NK-92 (cell line): Measurements from ENCODE around the gene KIF24.
"Not testable (repeated sequence)": the region's sequence is repeated elsewhere in the genome, so short reads cannot be mapped to it uniquely, and the experiment has no call there.

ENCODE experiments used
- DNase-seq: peaks from one replicate; lab custom pipeline; 2025; ENCODE audit not compliant: unreplicated experiment; lab: John Stamatoyannopoulos, UW

The KIF24 gene

DNA sequence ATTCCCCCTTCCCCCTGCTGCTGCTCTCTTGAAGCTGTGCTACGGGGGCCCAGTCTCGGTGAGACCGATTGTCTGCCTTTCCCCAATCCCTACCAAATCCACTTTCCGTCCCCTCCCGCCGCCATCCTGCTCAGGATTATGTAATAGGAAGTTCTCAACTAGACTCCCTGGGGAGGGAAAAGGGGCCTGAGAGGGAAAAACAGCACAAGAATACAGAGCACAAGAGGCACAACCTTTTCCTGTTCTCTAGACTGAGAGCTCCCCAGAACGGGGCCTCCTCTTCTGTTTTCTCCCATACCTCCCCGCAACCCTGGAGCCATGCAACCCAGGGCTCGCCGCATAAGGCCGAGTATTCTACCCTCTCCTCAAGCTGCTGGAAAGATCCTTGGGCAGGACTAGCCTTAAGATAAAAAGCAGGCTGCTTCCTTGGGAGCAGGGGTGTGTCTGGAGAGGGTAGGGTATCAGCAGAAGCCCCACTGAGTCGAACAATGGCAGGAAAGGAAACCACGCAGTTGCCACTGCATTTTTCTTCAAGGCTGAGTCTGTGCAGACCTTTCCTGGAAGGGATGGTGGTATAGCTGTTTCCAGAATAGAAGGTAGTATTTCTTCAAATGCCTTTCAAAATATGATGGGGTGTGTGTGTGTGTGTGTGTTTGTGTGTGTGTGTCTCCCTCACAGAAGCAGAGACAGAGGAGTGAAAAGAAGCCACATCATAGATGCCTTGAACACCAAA, 34.7 kb upstream of the KIF24 start:
- no peak for DNase-seq

DNA sequence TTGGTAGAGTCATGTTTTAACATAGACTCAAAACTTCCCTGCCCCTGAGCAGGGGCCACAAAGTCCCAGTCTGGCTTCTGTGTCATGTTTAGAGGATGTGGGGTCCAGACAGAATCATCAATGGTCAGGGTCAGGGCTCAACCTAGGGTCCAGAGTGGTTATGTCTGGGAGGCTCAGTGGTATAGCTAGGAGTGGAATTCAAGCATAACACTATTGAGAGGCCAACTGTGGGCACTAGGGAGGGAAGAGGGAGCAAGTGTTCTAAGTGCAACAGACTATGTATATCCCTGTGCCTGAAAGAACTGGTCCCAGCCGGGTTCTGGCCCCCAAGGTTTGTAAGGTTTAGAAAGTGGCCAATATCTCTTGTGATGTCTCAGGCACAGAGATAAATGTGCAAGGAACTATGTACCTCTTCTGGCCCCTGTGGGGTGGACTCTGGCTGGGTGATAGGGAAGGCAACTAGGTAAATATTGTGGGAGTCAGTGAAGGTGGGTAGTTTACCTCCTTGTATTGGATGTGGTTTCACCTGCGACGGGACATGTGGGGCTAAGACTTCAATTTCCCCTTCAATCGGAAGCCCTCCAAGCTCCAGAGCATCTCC, 33.6 kb upstream of the KIF24 start:
- no peak for DNase-seq

DNA sequence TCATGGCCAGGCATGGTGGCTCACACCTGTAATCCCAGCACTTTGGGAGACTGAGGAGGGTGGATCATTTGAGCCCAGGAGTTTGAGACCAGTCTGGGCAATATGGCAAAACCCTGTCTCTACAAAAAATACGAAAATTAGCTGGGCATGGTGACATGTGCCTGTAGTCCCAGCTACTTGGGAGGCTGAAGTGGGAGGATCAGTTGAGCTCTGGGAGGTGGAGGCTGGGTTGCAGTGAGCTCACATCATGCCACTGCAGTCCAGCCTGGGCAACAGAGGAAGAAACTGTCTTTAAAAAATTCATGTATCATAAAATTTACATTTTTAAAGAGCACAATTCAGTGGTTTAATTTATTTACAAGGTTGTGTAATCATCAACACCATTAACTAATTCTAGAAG, 23.9 kb upstream of the KIF24 start:
- not testable (repeated sequence) for DNase-seq

DNA sequence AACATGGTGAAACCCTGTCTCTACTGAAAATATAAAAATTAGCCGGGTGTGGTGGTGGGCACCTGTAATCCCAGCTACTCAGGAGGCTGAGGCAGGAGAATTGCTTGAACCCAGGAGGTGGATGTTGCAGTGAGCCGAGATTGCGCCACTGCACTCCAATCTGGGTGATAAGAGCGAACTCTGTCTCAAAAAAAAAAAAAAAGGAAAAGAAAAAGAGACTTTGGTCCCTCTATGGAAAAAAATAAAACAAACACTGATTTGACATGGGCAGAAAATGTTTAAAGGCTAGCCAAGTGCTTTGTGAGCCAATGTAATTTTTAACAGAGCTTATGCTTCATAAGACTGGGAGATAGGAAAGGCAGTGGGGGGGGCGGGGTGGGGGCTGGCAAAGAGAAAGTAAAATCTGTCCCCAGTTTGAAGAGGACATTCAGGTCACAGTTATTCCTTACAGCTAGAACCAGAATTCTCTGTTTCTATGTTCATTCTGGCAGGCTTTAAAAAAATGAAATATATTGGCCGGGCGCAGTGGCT, 23.1 kb upstream of the KIF24 start:
- DNase-seq = not testable (repeated sequence)

DNA sequence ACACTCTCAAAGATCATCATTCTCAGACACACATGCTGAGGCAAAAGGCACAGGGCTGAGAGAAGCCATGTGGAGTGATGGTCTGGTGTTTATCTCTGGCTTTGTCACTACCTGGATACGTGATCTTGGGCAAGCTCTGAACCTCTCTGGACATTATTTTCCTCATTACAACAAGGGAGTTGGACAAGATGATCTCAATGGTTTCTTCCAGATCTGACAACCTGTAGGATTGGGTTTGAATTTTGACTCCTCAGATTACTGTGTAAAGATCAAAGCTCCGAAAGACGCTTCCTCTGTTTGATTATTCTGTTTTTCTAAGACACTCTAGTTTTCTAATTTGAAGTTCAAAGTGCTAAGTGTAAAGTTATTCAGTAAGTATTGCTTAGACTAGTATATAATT, 20.3 kb upstream of the KIF24 start:
- DNase-seq = no peak

DNA sequence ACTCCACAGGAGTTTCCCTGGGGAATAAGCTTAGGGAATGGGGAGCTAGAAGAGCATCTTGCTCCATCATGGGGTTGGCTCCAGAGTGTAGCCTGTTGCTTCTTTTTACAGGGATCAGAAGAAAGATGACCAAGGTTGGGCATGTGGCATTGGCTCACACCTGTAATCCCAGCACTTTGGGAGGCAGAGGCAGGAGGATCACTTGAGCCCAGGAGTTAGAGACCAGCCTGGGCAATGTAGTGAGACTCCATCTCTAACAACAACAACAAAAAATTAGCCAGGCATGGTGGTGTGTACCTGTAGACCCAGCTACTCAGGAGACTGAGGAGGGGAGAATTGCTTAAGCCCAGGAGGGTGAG, 18.7 kb upstream of the KIF24 start:
- no peak for DNase-seq

DNA sequence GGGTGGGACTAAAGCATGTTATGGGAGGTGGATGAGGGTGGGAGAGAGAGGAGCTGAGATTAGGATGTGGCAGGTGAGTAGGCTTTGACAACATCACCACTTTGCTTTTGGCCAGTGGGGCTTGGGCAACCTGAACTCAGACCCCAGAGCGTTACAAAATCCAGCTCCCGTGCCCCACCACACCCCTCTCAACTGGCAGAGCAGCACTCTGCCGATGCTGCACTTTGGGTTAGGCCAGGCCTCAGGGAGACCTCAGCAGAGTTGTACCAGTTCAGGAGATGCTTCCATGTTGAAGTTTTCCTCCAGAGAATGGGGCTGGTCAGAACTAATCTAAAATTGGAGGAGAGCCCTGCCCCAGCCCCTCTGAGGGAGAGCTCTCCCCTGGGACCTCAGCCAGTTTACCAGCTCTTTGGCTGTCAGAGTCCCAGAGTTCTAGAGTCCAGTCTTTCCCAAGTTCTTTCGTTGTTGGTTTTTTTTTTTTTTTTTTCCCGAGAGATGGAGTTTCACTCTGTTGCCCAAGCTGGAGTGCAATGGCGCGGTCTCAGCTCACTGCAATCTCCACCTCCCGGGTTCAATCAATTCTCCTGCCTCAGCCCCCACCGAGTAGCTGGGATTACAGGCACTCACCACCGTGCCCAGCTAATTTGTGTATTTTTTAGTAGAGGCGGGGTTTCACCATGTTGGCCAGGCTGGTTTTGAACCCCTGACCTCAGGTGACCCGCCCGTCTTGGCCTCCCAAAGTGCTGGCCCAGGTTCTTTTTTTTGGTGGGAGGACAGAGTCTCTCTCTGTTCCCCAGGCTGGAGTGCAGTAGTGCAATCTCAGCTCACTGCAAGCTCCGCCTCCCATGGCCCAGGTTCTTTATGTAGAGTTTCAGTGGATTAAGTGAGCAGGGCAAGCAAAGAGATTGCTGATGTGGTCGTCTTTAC, 18.1 kb upstream of the KIF24 start:
- no peak for DNase-seq

DNA sequence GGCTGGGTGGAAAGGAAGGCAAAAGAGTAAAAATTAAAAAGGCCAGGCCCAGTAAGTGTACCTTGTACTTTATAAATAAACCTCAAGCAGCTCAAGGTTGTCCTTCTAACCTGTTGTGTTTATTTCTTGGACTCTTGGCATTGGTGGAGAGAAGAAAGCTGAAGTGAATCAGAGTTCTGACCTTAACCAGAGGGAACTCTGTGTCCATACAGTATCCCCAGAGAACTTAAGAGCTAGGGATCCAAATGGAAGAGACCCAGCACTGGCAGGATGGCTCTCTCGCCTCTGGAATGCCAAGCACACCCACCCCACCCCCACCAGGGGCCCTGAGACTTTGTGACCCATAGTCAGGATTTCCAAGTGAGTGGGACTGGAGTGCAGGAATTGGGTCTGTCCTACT, 14.5 kb upstream of the KIF24 start:
- no peak for DNase-seq

DNA sequence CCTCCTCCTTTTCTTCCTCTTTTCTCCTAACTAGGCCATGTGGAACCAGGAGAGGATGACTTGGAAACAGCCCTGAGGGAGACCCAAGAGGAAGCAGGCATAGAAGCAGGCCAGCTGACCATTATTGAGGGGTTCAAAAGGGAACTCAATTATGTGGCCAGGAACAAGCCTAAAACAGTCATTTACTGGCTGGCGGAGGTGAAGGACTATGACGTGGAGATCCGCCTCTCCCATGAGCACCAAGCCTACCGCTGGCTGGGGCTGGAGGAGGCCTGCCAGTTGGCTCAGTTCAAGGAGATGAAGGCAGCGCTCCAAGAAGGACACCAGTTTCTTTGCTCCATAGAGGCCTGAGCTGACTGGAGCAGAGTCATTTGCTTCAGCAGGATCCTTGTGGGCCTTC, 14.0 kb upstream of the KIF24 start:
- DNase-seq = no peak

DNA sequence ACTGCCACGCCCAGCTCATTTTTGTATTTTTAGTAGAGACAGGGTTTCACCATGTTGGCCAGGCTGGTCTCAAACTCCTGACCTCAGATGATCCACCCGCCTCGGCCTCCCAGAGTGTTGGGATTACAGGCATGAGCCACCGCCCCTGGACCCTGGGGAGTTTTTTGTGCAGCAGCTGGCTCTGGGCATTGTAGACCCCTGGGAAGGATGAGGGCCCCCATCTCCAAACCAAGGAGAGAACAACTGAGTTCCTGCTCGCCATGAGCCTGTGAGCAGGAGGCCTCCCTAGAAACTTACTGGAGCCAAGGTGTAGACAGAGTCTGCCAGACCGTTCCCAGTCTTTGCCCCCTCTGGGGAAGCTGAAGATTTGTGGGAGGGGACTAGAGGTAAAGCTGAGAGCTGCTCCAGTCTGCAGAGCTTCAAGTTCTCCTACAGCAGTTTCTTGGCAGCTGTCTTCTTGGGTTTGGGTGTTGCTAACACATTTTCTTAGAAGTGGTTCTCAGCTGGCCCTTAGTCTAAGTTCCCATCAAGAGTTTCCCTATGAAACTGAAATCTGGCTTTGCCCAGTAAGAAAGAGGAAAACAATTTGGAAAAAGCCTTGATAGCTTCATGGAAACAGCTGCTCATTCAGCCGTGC, 12.7 kb upstream of the KIF24 start:
- no peak for DNase-seq

DNA sequence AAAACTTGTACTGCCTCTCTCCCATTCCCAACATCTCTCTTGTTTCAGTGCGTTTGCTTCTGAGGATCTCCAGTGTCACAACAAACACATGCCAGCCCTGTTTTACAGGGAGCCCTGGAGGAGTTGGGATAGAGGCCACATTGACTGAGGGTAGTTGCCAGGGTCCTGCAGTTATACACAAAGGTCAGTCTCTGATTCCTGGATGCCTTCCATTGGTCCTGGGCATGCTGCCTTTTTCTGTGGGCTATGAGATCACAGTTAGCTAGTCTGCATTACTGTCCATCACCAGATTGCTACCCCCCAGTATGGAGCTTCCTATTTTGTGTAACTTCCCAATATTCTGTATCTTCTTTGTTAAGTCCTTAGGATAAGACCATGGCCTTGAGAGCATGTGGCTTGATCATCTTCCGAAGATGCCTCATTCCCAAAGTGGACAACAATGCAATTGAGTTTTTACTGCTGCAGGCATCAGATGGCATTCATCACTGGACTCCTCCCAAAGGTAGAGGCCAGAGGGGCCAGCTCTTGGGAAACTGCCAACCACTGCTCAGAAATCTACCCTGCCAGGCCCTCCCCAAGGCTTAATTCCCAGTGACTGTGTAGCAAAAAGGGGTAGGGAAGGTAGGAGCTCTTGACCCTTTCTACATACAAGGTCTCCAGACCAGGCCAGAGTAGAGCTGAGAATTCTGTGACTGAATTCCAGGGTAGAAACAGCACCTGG, 9.8 kb upstream of the KIF24 start:
- no peak for DNase-seq

DNA sequence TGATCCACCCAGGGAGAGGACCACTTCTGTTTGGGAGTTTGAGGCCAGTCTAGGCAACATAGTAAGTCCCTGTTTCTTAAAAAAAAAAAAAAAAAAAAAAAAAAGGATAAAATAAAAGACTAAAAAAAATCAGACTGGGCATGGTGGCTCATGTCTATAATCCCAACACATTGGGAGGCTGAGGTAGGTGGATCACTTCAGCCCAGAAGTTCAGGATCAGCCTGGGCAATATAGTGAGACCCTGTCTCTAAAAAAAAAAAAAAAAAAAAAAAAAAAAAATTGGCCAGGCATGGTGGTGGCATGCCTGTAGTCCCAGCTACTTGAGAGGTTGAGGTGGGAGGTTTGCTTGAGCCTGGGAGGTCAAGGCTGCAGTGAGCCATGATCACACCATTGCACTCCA, 9.0 kb upstream of the KIF24 start:
- not testable (repeated sequence) for DNase-seq

DNA sequence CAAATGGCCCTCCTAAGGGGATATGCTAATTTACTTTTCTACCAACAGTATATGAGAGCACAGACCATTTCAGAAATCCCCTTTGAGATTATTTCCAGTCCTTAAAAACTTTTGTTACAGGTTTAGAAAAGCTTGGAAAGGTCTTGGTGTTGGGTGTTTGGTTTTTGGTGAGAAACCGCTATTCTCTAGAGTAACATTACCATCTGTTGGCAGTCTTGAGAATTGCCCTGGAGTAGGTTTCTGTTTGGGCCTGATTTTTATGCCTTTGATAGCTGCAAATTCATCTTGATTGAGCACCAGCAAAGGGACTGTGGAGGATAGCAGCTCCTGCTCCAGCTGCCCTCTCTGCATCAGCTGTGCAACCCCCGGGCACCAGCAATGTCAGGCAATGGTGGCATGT, 8.3 kb upstream of the KIF24 start:
- DNase-seq = no peak

DNA sequence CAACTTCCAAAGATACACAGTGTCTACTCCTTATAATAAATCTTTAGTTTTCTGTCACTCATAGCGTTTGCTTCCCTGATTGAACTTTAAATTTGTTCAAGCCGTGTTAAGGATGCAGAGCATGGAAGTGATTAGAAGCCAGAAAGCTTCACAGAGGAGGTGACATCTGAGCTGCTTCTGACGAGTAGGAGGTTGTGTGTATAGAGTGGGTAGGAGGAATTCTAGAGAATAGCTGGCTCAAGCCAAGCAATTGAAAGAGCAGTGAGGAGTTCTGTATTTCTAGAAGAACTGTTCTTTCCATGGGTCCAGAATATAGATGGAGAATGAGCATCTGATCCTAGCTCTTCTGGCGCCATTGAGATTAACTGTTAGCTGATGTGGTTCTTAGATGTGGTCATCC, 6.3 kb upstream of the KIF24 start:
- no peak for DNase-seq

DNA sequence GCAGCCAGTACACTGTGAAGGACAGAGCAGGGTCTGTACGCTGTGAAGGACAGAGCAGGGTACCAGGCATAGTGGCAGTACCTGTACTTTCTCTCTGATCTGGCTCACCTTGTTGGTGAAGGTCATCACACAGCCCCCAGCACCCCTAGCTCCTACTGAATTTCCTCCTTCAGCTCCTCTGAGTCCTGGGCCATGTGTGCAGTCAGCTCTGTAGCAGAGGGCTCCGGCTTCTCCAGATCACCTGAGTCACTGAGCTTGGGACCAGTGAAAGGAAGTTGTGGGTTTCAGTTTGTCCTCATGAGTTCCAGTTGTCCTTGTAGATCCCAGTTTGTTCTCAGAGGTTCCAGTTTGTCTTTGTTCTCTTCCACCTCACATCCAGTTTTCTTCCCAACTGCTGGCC, 5.8 kb upstream of the KIF24 start:
- DNase-seq = no peak

DNA sequence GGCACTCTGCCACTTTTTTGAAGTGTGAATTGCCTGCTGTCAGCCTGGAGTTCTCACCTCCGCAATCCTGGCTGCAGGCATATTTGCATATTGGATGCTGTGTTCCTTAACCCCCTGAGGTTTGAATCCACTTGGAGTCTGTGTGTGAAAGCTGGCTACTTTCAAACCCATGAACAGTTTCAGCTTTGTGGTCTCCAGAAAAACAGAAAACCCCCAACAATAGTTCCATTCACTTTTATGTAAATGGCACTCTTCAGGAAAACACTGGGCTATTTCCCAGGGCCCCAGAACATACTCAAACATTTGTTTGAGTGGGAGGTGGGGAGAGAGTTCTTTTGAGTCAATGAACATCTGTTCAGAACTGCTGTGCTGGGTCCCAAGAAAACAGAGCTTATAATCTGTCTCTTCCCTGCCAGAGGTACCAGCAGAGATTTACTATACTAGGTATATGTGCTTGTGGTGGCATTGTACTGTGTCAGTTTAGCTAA, 5.3 kb upstream of the KIF24 start:
- DNase-seq = no peak

DNA sequence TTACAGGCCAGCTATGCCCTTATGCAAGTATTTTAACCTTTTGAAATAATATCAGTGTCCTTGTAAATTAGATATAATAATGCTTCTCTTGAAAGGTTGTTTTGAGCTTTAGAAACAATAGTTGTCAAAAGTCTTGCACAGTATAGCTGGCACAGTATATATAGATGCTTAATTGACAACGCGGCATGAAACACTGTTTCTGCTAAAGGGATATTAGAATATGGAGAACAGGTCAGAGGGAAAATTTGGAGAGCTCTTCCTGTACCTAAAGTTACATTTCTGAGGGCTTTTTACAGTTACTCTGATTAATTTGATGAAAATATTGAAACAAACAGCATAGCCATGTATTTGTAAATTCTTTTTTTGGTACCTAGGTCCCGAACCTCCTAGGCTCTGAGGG, 4.8 kb upstream of the KIF24 start:
- DNase-seq = no peak

DNA sequence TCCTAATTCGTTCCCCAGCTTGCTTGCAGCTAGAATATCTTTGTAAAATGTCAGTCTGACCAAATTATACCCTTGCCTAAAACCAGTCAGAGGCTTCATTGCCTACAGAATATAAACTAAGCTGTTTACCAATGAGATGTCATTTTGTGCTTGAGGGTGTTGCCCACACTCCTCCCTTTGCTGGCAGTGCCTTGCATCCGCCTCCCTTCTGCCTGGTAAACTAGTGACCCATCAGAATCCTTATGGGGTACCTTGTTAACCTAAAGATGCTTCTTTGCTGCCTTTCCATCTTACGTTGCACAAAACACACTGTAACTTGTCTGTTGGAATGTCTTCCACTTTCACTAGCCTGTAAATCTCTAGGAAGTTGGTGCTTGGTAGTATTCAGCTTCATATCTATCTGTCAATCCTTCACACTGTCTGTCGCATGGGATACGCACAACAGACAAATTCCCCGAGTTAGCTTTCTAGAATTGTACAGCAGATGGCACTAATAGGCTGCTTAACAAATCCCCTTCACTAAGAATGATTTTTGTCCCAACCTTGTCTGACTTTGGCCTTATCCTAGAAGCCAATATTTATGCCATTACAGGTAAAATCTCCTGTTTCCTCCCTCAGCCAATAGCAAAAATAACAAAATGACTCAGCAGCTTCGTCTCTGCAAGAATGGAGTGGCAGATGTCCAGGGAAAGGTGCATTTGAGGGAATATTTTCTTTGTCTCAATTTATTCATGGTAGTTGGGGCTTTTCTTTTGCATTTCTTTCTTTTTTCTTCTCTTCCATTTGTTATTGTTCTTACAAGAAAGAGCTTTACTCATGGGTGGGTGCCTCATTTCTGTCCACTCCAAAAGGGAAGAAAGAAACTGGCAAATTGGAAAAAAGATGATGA, 3.3 kb upstream of the KIF24 start:
- no peak for DNase-seq

DNA sequence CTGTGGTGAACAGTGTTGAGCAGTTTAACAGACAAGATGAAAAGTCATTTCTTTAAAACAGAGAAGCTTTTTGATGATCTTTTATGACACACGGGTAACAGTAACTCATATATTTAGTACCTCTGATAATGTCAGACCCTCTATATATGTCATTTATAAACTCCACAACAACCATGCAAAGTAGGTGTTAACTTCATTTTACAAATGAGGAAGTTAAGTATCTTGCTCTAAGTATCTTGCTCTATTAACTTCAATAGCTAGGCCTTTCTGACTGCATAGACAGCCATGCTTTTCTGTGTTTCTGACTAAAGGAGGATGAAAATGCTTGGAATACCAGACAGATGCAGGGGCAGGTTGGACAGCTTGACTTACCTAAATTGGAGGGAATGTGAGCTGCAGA, 2.1 kb upstream of the KIF24 start:
- DNase-seq = no peak
